AG10803 (cell line): Measurements from ENCODE around the gene TRIM8.
A peak's percentile ranks its signal among the peaks of the same experiment; 100 is the strongest.

Source experiments
- DNase-seq: peaks from one replicate; pipeline ENCODE4 v3.0.0; 2010; ENCODE audit warnings: low read depth
- H3K4me3 ChIP-seq: 2 replicates; pipeline ENCODE4 v1.5.1; 2011; ENCODE audit warnings: mild to moderate bottlenecking, low read length, control low read depth
- CTCF ChIP-seq: conservative IDR thresholded peaks from 2 replicates; pipeline ENCODE4 v1.5.1; 2011; ENCODE audit warnings: mild to moderate bottlenecking, low read length, control low read depth, inconsistent platforms

The TRIM8 gene

GRCh38 chr10:102633287-102633686 is 11.0 kb upstream of the TRIM8 start:
- H3K4me3 ChIP-seq: no peak overlapping the region
- peak; percentile 72 for DNase-seq
- no peak for TF ChIP-seq CTCF

GRCh38 chr10:102633848-102634247 is 10.4 kb upstream of the TRIM8 start:
- TF ChIP-seq CTCF: no peak
- no peak overlapping the region for H3K4me3 ChIP-seq
- no peak for DNase-seq

- TF ChIP-seq CTCF: no peak
- no peak overlapping the region for H3K4me3 ChIP-seq
- no peak for DNase-seq
These were observed 9.6 kb upstream of the TRIM8 start for GRCh38 chr10:102634686-102635085.

- no peak for TF ChIP-seq CTCF
- H3K4me3 ChIP-seq: no peak overlapping the region
- DNase-seq: no peak
These were observed 8.9 kb upstream of the TRIM8 start for GRCh38 chr10:102635377-102635776.

- no peak for DNase-seq
- no peak for TF ChIP-seq CTCF
- no peak overlapping the region for H3K4me3 ChIP-seq
These were observed 4.7 kb upstream of the TRIM8 start for GRCh38 chr10:102639537-102639936.

GRCh38 chr10:102641402-102641801 is 2.9 kb upstream of the TRIM8 start:
- no peak overlapping the region for H3K4me3 ChIP-seq
- no peak for TF ChIP-seq CTCF
- DNase-seq: no peak

- no peak for TF ChIP-seq CTCF
- H3K4me3 ChIP-seq: peak overlapping the region; percentile 97
- DNase-seq: peak; percentile 96
These were observed 2.2 kb upstream of the TRIM8 start for GRCh38 chr10:102641880-102642735.
